CD14-positive monocyte (primary cell): ENCODE measurements around the gene TMEM175. TPM values are rescaled to one million over a fixed set of nuclear protein-coding genes. Genes with fewer than 3 reads are reported as not detected.

ENCODE experiments used
- DNase-seq, 3 donors: peaks; one replicate each; pipeline ENCODE4 v3.0.0-alpha.2; 2011 to 2022
- H2AFZ ChIP-seq: 2 replicates; pipeline ENCODE4 v1.6.0; 2012; ENCODE audit warnings: mild to moderate bottlenecking, low read depth, low read length, inconsistent platforms; ENCODE audit not compliant: insufficient read depth, poor library complexity, severe bottlenecking
- H3K27ac ChIP-seq, 2 donors: 1 replicate in 1 of 2; 2 replicates in 1 of 2; pipeline ENCODE4 v1.5.1; 2012 to 2013; ENCODE audit warnings: low read length in 2 of 2, control low read depth in 1 of 2, inconsistent platforms in 1 of 2, low read depth in 1 of 2, mild to moderate bottlenecking in 1 of 2
- H3K27me3 ChIP-seq, 2 donors: one replicate each; pipeline versions ENCODE4 v1.6.0 to v1.6.1; 2011 to 2013; ENCODE audit warnings: low read length in 2 of 2; ENCODE audit not compliant: control insufficient read depth in 2 of 2, insufficient read depth in 2 of 2
- H3K36me3 ChIP-seq, 2 donors: replicated peaks in 1 of 2; 1 replicate in 1 of 2; 2 replicates in 1 of 2; pipeline versions ENCODE4 v1.5.1 to v1.6.1; 2012 to 2013; ENCODE audit warnings: low read length in 2 of 2, control low read depth in 1 of 2, inconsistent platforms in 1 of 2, mild to moderate bottlenecking in 1 of 2; ENCODE audit not compliant: insufficient read depth in 2 of 2, control insufficient read depth in 1 of 2
- H3K4me1 ChIP-seq, 2 donors: 1 replicate in 1 of 2; 2 replicates in 1 of 2; pipeline versions ENCODE4 v1.5.1 to v1.6.1; 2012 to 2013; ENCODE audit warnings: low read length in 2 of 2, control low read depth in 1 of 2, inconsistent platforms in 1 of 2, mild to moderate bottlenecking in 1 of 2, moderate library complexity in 1 of 2; ENCODE audit not compliant: insufficient read depth in 2 of 2, control insufficient read depth in 1 of 2
- H3K4me2 ChIP-seq: replicated peaks from 2 replicates; pipeline ENCODE3; 2012; ENCODE audit warnings: low read length, moderate library complexity, mild to moderate bottlenecking; ENCODE audit not compliant: poor library complexity, severe bottlenecking; ENCODE audit errors: extremely low read depth
- H3K4me3 ChIP-seq, 3 experiments: fragments of 200-600 bp in 1 of 3; sonication (generic) in 1 of 3; replicated peaks in 1 of 3; 1 replicate in 2 of 3; 2 replicates in 1 of 3; pipeline ENCODE4 v1.5.1; 2011 to 2013; ENCODE audit warnings: low read length in 3 of 3, mild to moderate bottlenecking in 3 of 3, control low read depth in 2 of 3, low read depth in 2 of 3, inconsistent platforms in 1 of 3, moderate library complexity in 1 of 3
- H3K79me2 ChIP-seq: 2 replicates; pipeline ENCODE4 v1.6.0; 2012; ENCODE audit warnings: mild to moderate bottlenecking, control low read depth, inconsistent platforms, low read length, moderate library complexity; ENCODE audit not compliant: insufficient read depth
- H3K9ac ChIP-seq: 2 replicates; pipeline ENCODE4 v1.6.0; 2017; ENCODE audit warnings: low read length, mild to moderate bottlenecking; ENCODE audit not compliant: insufficient read depth, poor library complexity, severe bottlenecking
- H3K9me3 ChIP-seq, 2 donors: replicated peaks in 1 of 2; 1 replicate in 1 of 2; 2 replicates in 1 of 2; pipeline versions ENCODE4 v1.5.1 to v1.6.1; 2012 to 2013; ENCODE audit warnings: low read length in 2 of 2, control low read depth in 1 of 2; ENCODE audit not compliant: control insufficient read depth in 1 of 2, insufficient read depth in 1 of 2
- H4K20me1 ChIP-seq: 2 replicates; pipeline ENCODE4 v1.6.0; 2012; ENCODE audit warnings: mild to moderate bottlenecking, low read length, control low read depth, moderate library complexity; ENCODE audit not compliant: insufficient read depth
- H3K27ac Mint-ChIP-seq, 7 donors: one replicate each; pipeline ENCODE4 v1.8.0; 2020; ENCODE audit warnings: mild to moderate bottlenecking in 7 of 7, mixed read lengths in 7 of 7, moderate library complexity in 6 of 7, inconsistent platforms in 2 of 7
- H3K27me3 Mint-ChIP-seq, 3 donors: one replicate each; pipeline ENCODE4 v1.8.0; 2021 to 2022; ENCODE audit warnings: low read depth in 3 of 3, mild to moderate bottlenecking in 3 of 3, mixed read lengths in 3 of 3, moderate library complexity in 3 of 3, inconsistent platforms in 1 of 3
- H3K36me3 Mint-ChIP-seq, 2 donors: one replicate each; pipeline ENCODE4 v1.8.0; 2020; ENCODE audit warnings: mixed read lengths in 2 of 2, inconsistent platforms in 1 of 2, mild to moderate bottlenecking in 1 of 2
- H3K4me1 Mint-ChIP-seq: one replicate; pipeline ENCODE4 v1.8.0; 2020; ENCODE audit warnings: mild to moderate bottlenecking, mixed read lengths
- H3K4me3 Mint-ChIP-seq, 2 donors: one replicate each; pipeline ENCODE4 v1.8.0; 2020; ENCODE audit warnings: mild to moderate bottlenecking in 2 of 2, mixed read lengths in 2 of 2, moderate library complexity in 1 of 2
- H3K9me3 Mint-ChIP-seq, 7 donors: one replicate each; pipeline ENCODE4 v1.8.0; 2020 to 2022; ENCODE audit warnings: mixed read lengths in 7 of 7, mild to moderate bottlenecking in 6 of 7, moderate library complexity in 6 of 7, inconsistent platforms in 2 of 7
- WGBS: methylation state at CpG from one replicate; pipeline ENCODE4 v1.1.5; 2013; ENCODE audit warnings: missing lambda C conversion rate; ENCODE audit not compliant: insufficient coverage; 5-methylcytosine and 5-hydroxymethylcytosine counted together
- intact Hi-C, 2 donors: fragments of 100-400 bp; cut with micrococcal nuclease; formaldehyde crosslinking; loops; one replicate each; pipeline versions ENCODE4 v1.15.0 to v1.15.1; 2023
- polyA plus RNA-seq, 3 donors: library from polyadenylated mRNA; depleted of rRNA in 1 of 3; unstranded in 2 of 3; stranded (reverse) in 1 of 3; fragments of 300-500 nt in 2 of 3; fragments of >200 nt in 1 of 3; fragmentation: Illumina TruSeq in 2 of 3; gene quantifications; 1 replicate in 2 of 3; 2 replicates in 1 of 3; pipeline ENCODE4 v1.2.3, GENCODE V29; 2012 to 2021
- TF ChIP-seq, protein P1 (sequence below): fragments of 200-600 bp; IDR thresholded peaks from one replicate; pipeline ENCODE4 v1.8.0; 2022; ENCODE audit warnings: antibody characterized with exemption, mild to moderate bottlenecking

The TMEM175 gene
- polyA plus RNA-seq, 3 donors: 18.9 to 216 (median 20.7) TPM

DNA sequence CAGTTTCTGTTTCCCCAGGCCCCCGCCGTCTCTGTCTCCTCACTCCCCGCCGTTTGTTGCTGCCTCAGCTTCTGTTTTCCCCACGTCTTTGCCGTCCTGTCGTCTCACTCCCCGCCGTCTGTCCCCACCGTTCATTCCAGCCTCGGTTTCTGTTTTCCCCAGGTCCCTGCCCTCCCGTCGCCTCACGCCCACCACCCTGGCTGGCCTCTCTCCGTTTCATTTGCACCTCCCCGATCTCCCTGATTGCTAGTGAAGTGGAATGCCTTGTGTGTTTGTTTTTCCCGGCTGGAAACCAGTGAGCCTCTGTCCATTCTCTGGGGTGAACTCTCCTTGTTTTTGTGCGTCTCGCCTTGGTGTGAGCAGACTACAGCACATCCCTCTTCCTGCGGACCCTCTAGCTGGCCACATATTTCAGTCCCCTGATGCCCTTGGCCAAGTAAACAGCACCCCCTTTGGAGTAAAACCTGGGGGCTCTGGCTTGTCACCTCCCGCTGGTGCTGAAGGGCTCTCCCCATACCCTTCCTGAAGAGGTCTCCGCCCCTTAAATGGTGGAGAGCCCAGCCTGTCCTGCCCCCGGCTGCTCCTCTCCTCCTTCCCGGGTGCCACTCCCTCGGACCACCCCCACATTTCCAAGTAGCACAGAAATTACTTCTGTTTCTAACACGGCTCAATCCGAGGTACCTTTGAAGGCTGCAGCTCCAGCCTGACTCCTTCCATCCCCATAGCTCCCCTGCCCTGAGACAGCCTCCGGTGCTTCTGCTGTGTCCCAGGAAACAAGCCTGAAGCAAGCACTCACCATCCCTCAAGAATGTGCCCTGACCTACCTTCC is 13.2 kb downstream of the TMEM175 start:
- WGBS: 89% methylated on average over 20 of the region's 28 CpGs
- Mint-ChIP-seq H3K27ac (no peak overlapping the region), H3K27me3 (peaks cover 0 to 14% (median 2%) of the 10 kb centered on the region in 3 donors), H3K9me3 (peaks cover 0 to 2% (median 0%) of the 10 kb centered on the region in 7 donors), H3K4me3 (peak overlapping the region in 1 of 2 donors; percentile 51), H3K36me3 (peaks cover 24 to 26% of the 10 kb centered on the region in 2 donors), H3K4me1 (peaks cover 5% of the 10 kb centered on the region)
- Histone ChIP-seq H3K9ac (no peak overlapping the region), H3K27me3 (peaks cover 0 to 4% of the 10 kb centered on the region in 2 donors), H3K36me3 (peaks cover 6 to 12% of the 10 kb centered on the region in 2 donors), H3K4me2 (no peak overlapping the region), H2AFZ (no peak overlapping the region), H3K79me2 (peaks cover 20% of the 10 kb centered on the region), H3K9me3 (no peaks in the 10 kb centered on the region), H3K4me3 (no peak overlapping the region), H3K4me1 (peaks cover 1 to 2% of the 10 kb centered on the region in 2 donors), H3K27ac (no peak overlapping the region), H4K20me1 (peaks cover 54% of the 10 kb centered on the region)
- DNase-seq: no peak
- intact Hi-C loops: no loop called here
- TF ChIP-seq, protein P1, sequence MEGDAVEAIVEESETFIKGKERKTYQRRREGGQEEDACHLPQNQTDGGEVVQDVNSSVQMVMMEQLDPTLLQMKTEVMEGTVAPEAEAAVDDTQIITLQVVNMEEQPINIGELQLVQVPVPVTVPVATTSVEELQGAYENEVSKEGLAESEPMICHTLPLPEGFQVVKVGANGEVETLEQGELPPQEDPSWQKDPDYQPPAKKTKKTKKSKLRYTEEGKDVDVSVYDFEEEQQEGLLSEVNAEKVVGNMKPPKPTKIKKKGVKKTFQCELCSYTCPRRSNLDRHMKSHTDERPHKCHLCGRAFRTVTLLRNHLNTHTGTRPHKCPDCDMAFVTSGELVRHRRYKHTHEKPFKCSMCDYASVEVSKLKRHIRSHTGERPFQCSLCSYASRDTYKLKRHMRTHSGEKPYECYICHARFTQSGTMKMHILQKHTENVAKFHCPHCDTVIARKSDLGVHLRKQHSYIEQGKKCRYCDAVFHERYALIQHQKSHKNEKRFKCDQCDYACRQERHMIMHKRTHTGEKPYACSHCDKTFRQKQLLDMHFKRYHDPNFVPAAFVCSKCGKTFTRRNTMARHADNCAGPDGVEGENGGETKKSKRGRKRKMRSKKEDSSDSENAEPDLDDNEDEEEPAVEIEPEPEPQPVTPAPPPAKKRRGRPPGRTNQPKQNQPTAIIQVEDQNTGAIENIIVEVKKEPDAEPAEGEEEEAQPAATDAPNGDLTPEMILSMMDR: no peak

- Histone ChIP-seq H3K27ac (no peak overlapping the region), H3K36me3 (peaks cover 6 to 13% of the 10 kb centered on the region in 2 donors), H2AFZ (no peak overlapping the region), H3K4me1 (no peaks in the 10 kb centered on the region), H3K79me2 (peaks cover 20% of the 10 kb centered on the region), H3K4me2 (no peak overlapping the region), H3K9ac (no peak overlapping the region), H4K20me1 (peaks cover 54% of the 10 kb centered on the region), H3K9me3 (no peaks in the 10 kb centered on the region), H3K27me3 (peaks cover 0 to 4% of the 10 kb centered on the region in 2 donors), H3K4me3 (no peak overlapping the region)
- intact Hi-C loops: no loop called here
- Mint-ChIP-seq H3K27me3 (peaks cover 0 to 14% (median 2%) of the 10 kb centered on the region in 3 donors), H3K36me3 (peaks cover 24 to 29% of the 10 kb centered on the region in 2 donors), H3K9me3 (peaks cover 0 to 2% (median 0%) of the 10 kb centered on the region in 7 donors), H3K4me1 (peaks cover 3% of the 10 kb centered on the region), H3K4me3 (peak overlapping the region in 1 of 2 donors; percentile 13), H3K27ac (peak overlapping the region in 1 of 7 donors; percentile 40)
- TF ChIP-seq, protein P1: no peak
- 84% methylated on average over 8 of the region's 9 CpGs for WGBS
- no peak for DNase-seq
Observed at GRCh38 chr4:946103-946450, 13.8 kb downstream of the TMEM175 start.
